HG03354 (cell line): ENCODE results near the gene NF1.
"Not testable (repeated sequence)": the region's sequence is repeated elsewhere in the genome, so short reads cannot be mapped to it uniquely, and the experiment has no call there.

Source experiments
- ATAC-seq: cut with Tn5 transposase; IDR thresholded peaks from one replicate; pipeline ENCODE4 v1.9.1; 2021; ENCODE audit warnings: mild to moderate bottlenecking; ENCODE audit not compliant: unreplicated experiment, poor library complexity, severe bottlenecking

NF1 gene

GRCh38 chr17:31373150-31374093 is 278.6 kb downstream of the NF1 start:
- ATAC-seq, result peak; percentile 60

DNA sequence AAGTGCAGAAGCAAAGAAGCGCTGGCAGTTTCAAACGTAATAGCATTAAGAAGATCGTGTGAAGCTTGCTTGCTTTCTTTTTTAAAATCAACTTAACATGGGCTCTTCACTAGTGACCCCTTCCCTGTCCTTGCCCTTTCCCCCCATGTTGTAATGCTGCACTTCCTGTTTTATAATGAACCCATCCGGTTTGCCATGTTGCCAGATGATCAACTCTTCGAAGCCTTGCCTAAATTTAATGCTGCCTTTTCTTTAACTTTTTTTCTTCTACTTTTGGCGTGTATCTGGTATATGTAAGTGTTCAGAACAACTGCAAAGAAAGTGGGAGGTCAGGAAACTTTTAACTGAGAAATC is 279.3 kb downstream of the NF1 start:
- ATAC-seq, result no peak

DNA sequence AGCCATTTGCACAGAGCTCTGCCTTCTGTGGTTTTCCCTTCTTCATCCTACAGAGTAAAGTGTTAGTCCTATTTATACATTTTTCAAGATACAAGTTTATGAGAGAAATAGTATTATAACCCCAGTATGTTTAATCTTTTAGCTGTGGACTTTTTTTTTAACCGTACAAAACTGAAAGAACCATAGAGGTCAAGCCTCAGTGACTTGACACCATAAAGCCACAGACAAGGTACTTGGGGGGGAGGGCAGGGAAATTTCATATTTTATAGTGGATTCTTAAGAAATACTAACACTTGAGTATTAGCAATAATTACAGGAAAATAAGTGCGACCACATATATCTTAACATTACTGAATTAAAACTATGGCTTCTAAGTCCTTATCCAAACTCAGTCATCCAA is 279.7 kb downstream of the NF1 start:
- no peak for ATAC-seq

GRCh38 chr17:31378638-31379037 is 283.9 kb downstream of the NF1 start:
- no peak for ATAC-seq

DNA sequence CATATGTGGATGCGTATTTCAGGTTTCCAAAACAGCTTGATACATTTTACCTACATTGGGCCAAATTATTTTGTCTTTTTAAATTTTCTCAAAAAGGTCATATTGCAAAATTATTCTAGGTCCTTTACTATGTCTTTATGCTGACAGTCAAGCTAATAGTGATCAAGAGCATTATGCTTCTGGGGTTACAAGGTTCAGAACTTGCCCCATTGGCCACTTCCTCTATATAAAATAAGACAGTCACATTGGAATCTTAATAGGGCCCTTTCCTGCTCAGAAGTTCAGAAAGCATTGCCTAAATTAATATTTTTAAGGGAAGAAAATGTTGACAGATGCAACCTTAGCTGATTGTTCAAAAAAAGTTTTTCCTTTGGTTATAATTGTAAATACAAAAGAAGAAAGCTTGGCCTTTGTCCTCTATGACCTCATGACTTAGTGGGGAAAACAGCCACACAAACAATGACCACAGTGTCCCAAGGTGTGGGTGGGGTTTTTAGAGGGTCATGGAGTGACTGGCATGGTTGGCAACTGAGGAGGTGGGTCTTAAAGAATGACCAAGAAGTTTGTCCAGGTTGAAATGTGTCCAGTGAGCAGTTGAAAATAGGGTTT is 284.9 kb downstream of the NF1 start:
- ATAC-seq, result no peak

- ATAC-seq, result no peak
Measured at GRCh38 chr17:31381165-31381668, 286.4 kb downstream of the NF1 start.

DNA sequence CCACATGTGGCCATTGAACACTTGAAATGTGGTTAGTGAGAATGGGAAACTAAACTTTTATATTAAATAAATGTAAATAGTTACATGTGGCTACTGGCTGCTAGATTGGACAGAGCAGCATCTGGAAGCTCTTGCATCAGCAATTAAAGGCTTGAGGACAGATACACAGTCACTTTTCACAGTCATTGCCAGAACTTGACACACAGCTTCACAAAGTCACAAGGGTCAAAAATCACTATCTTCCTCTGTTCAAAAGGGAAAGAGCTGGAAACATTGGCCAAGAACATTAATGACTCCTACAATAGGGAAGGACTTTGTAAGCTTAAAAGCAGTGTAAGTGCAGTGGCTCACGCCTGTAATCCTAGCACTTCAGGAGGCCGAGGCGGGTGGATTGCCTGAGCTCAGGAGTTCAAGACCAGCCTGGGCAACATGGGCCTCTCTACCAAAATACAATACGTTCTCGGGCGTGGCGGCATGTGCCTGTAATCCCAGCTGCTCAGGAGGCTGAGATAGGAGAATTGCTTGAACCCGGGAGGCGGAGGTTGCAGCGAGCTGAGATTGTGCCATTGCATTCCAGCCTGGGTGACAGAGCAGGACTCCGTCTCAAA is 288.0 kb downstream of the NF1 start:
- not testable (repeated sequence) for ATAC-seq

- not testable (repeated sequence) for ATAC-seq
Measured at GRCh38 chr17:31383488-31383887, 288.7 kb downstream of the NF1 start.

DNA sequence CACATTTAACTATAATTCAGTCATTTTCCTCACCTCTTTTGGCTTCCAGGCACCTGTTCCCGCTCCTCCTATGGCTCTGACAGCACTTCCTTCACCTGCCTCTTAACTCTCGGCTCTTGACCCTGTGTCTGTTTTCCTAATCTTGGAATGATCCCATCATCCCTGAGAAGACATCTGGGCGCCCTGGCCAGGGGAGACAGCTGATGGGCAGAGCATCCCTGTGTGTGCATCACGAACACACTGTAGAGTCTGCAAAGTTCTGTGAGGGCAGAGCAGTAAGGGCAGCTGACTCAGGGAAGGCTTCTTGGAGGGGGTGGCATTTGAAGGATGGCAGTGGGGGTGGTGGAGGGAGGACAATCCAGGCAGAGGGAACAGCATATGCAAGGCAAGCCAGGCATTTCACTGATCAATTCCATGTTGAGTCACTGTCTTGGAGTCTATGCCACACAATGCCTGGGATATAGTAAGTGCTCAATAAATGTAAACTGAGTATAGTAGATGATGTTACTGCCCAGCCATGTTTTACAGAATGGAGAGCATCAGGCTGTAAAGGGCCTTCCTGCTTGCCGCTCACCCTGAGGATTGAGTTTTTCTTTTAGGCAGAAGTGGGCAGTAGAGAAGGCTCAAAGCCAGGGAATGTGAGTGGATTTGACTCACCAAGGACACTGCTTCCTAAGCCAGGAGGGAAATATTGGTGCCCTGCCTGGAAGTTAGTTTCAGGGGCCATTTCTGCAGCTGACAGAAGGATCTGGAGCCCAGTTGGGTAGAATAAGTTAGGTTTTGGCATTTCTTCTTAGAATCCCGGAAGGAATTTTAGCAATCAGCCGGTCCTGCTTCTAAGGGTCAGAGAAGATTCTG is 290.9 kb downstream of the NF1 start:
- no peak for ATAC-seq

DNA sequence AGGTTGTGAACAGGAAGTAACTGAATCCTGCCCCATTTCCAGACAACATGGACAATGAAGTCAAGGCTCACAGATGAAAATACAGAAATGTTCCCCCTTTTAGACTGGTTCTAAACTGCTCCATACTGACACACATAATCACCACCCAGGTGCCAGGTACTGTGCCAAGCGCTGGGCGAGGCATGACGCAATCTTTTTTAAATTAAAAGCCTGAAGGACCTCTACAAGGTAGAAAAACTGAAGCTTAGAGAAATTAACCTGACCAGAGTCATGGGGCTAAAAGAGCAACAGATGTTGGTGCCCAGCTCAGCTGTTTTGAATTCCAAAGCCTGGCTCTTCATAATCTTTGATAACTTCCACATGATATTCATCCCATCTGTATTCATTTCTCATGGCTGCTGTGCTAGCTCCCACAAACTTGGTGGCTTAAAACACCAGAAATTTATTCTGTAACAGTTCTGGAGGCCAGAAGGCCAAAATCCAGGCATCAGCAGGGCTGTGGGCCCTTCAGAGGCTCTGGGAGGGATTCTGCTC is 291.8 kb downstream of the NF1 start:
- no peak for ATAC-seq

- ATAC-seq, result no peak
Measured at GRCh38 chr17:31387438-31387837, 292.7 kb downstream of the NF1 start.

- ATAC-seq, result no peak
Measured at GRCh38 chr17:31388351-31388750, 293.6 kb downstream of the NF1 start.

DNA sequence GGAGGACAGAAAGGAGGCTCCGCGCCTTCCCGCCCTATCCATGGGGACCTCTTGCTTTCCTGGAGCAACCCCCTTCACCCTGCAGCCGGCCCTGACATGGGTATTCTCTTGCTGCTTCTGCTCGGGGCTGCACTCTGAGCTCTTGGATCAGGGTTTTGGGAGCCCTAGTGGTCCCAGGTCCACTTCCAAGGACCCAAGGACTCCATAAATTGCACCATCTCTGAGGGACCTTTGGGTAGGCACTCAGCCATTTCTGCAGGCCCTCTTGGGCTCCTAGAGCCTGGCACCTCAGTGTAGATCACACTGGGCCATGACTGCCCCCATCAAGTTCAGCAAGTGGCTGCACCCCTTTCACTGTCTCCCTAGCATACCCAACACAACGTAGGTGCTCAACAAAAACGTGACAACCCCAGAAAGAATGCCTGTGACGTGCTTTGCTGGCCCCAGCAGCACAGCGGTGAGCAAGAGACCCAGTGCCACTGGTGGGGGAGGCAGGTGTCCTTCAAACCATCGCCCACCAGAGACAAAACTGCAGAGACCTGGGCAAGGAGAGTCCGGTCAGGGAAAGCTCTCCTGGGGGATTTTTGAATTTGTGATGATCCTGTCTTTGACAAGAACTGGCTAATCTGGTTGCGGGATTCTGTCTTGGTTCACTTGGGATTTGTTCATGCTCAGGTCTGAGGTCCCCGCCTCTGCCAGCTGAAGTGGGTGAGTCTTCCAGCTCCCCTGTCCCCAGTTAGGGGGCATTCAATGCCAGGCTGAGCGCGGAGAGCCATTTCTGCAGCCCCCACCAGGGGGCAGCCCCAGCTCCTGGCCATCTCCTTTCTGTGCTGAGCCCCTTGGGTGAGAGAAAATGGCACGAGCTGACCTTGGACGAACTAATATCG is 294.2 kb downstream of the NF1 start:
- no peak for ATAC-seq

- ATAC-seq, result no peak
Measured at GRCh38 chr17:31389657-31390381, 295.0 kb downstream of the NF1 start.

DNA sequence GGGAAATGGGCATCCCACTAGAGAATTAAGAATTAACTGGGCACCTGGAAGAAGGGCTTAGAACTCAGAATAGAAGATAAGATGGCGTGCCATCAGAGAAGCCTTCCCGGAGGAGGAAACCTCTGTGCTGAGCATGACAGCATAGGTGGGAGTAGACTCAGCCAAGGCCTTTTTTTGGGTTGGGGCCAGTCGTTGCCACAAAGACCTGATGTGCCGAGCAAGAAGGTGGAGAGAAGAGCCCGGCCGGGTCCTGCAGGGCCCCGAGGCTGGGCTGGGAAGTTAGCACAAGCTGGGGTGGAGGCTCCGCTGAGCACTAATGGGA is 295.6 kb downstream of the NF1 start:
- no peak for ATAC-seq

- no peak for ATAC-seq
Measured at GRCh38 chr17:31390748-31391495, 296.1 kb downstream of the NF1 start.

DNA sequence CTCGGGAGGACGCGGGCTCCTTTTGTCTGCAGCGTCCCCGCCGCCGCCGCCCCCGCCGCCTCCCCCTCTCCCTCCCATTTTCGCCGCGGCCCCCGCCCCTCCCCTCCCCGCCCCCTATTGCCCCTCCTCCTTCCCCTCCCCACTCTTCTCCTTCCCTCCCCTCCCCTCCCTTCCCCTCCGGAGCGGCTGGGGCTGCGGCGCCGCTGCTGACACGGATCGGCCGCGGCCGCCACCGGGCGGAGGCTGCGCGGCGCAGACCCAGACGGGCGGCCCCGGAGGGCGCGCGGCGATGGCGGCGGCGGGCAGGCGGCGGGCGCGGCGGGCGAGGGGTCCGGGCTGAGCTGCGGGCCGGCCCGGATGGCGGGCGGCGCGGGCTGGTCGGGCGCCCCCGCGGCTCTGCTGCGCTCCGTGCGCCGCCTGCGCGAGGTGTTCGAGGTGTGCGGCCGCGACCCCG is 296.7 kb downstream of the NF1 start, which contains the start of gene RAB11FIP4:
TSS of gene RAB11FIP4 (plus strand) at position 180 of the 454 bp plus-strand sequence. CDS start at position 358, 178 bp downstream.
- no peak for ATAC-seq
